SK-N-SH (cell line): ENCODE measurements around the gene JMJD7.

Experiments used
- EP300 ChIP-seq, 2 experiments: IDR thresholded peaks; 2 replicates each; pipeline versions ENCODE4 v1.4.0 to v1.6.1; 2012; ENCODE audit warnings: borderline replicate concordance in 1 of 2, low read depth in 1 of 2, low read length in 1 of 2
- FOSL2 ChIP-seq: IDR thresholded peaks from 2 replicates; pipeline ENCODE4 v1.4.0; 2012; ENCODE audit warnings: low read depth, mild to moderate bottlenecking, moderate library complexity, borderline replicate concordance
- FOXJ3 ChIP-seq: sonication (generic); formaldehyde crosslinking; IDR thresholded peaks from 2 replicates; pipeline ENCODE4 v1.5.1; 2020; ENCODE audit warnings: mild to moderate bottlenecking, missing genetic modification reagents
- FOXM1 ChIP-seq: IDR thresholded peaks from 2 replicates; pipeline ENCODE4 v1.4.0; 2012; ENCODE audit warnings: low read depth, mild to moderate bottlenecking
- GATA2 ChIP-seq: sonication (generic); formaldehyde crosslinking; IDR thresholded peaks from 2 replicates; pipeline ENCODE4 v1.5.0; 2020; ENCODE audit warnings: mild to moderate bottlenecking, missing genetic modification reagents
- NFIC ChIP-seq: IDR thresholded peaks from 2 replicates; pipeline ENCODE4 v1.4.0; 2012; ENCODE audit warnings: borderline replicate concordance
- POLR2AphosphoS5 ChIP-seq: IDR thresholded peaks from 2 replicates; pipeline ENCODE4 v1.6.1; 2012; ENCODE audit warnings: low read depth, low read length
- RCOR1 ChIP-seq: fragments of 150-350 bp; IDR thresholded peaks from 2 replicates; pipeline ENCODE4 v1.6.1; 2017; ENCODE audit warnings: antibody characterized with exemption, low read length
- SIN3A ChIP-seq: IDR thresholded peaks from 2 replicates; pipeline ENCODE4 v1.6.1; 2012; ENCODE audit warnings: low read depth, mild to moderate bottlenecking, low read length, moderate library complexity, borderline replicate concordance
- SMC3 ChIP-seq: IDR thresholded peaks from 2 replicates; pipeline ENCODE4 v1.6.1; 2012; ENCODE audit warnings: low read depth, low read length, improper control_type of control experiment
- TCF12 ChIP-seq: IDR thresholded peaks from 2 replicates; pipeline ENCODE4 v1.4.0; 2012
- TF ChIP-seq, protein P1 (sequence below): fragments of 200-600 bp; sonication (generic); IDR thresholded peaks from 2 replicates; pipeline ENCODE4 v1.6.1; 2017; ENCODE audit warnings: antibody characterized with exemption, mild to moderate bottlenecking, moderate library complexity
- TF ChIP-seq, protein P2 (sequence below): IDR thresholded peaks from 2 replicates; pipeline ENCODE4 v1.4.0; 2012; ENCODE audit warnings: low read depth, borderline replicate concordance
- TF ChIP-seq, protein P3 (sequence below): IDR thresholded peaks from 2 replicates; pipeline ENCODE4 v1.6.1; 2012; ENCODE audit warnings: mild to moderate bottlenecking, low read depth, low read length, moderate library complexity

DNA sequence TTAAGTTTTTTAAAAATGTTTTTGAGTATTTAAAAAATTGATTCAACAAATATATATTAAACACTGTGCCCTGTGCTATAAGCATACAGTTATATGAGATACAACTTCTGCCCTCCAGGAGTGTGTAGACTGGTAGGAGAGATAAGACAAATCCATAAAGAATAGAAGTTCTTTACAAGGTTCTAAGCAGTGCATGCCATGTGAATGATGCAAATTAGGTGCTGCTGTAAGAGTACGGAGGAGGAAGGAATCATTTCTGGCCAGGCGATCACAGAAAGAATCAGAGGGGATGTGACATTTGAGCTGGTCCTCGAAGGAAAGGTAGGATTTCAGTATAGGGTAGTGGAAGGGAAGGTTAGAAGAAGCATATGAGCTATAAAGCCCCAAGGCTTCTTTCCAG is 39.6 kb upstream of the JMJD7 start:
- no peak for TF ChIP-seq SIN3A
- TF ChIP-seq, protein P1, sequence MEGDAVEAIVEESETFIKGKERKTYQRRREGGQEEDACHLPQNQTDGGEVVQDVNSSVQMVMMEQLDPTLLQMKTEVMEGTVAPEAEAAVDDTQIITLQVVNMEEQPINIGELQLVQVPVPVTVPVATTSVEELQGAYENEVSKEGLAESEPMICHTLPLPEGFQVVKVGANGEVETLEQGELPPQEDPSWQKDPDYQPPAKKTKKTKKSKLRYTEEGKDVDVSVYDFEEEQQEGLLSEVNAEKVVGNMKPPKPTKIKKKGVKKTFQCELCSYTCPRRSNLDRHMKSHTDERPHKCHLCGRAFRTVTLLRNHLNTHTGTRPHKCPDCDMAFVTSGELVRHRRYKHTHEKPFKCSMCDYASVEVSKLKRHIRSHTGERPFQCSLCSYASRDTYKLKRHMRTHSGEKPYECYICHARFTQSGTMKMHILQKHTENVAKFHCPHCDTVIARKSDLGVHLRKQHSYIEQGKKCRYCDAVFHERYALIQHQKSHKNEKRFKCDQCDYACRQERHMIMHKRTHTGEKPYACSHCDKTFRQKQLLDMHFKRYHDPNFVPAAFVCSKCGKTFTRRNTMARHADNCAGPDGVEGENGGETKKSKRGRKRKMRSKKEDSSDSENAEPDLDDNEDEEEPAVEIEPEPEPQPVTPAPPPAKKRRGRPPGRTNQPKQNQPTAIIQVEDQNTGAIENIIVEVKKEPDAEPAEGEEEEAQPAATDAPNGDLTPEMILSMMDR, result no peak
- TF ChIP-seq SMC3, result no peak
- TF ChIP-seq EP300 (IDR thresholded peaks at IDR 0.05; ENCODE audit: borderline replicate concordance in 1 of 2, low read depth in 1 of 2, low read length in 1 of 2), result no peak
- no peak for TF ChIP-seq NFIC
- TF ChIP-seq GATA2 (CRISPR knock-in tag), result no peak
- TF ChIP-seq, protein P2, sequence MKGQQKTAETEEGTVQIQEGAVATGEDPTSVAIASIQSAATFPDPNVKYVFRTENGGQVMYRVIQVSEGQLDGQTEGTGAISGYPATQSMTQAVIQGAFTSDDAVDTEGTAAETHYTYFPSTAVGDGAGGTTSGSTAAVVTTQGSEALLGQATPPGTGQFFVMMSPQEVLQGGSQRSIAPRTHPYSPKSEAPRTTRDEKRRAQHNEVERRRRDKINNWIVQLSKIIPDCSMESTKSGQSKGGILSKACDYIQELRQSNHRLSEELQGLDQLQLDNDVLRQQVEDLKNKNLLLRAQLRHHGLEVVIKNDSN, result no peak
- no peak for TF ChIP-seq FOXM1
- no peak for TF ChIP-seq FOXJ3
- no peak for TF ChIP-seq RCOR1
- TF ChIP-seq, protein P3, sequence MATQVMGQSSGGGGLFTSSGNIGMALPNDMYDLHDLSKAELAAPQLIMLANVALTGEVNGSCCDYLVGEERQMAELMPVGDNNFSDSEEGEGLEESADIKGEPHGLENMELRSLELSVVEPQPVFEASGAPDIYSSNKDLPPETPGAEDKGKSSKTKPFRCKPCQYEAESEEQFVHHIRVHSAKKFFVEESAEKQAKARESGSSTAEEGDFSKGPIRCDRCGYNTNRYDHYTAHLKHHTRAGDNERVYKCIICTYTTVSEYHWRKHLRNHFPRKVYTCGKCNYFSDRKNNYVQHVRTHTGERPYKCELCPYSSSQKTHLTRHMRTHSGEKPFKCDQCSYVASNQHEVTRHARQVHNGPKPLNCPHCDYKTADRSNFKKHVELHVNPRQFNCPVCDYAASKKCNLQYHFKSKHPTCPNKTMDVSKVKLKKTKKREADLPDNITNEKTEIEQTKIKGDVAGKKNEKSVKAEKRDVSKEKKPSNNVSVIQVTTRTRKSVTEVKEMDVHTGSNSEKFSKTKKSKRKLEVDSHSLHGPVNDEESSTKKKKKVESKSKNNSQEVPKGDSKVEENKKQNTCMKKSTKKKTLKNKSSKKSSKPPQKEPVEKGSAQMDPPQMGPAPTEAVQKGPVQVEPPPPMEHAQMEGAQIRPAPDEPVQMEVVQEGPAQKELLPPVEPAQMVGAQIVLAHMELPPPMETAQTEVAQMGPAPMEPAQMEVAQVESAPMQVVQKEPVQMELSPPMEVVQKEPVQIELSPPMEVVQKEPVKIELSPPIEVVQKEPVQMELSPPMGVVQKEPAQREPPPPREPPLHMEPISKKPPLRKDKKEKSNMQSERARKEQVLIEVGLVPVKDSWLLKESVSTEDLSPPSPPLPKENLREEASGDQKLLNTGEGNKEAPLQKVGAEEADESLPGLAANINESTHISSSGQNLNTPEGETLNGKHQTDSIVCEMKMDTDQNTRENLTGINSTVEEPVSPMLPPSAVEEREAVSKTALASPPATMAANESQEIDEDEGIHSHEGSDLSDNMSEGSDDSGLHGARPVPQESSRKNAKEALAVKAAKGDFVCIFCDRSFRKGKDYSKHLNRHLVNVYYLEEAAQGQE, result no peak
- no peak for TF ChIP-seq FOSL2
- TF ChIP-seq TCF12, result no peak
- TF ChIP-seq POLR2AphosphoS5, result no peak
